Measurements from ENCODE around the gene DMKN.

Gene DMKN

DNA sequence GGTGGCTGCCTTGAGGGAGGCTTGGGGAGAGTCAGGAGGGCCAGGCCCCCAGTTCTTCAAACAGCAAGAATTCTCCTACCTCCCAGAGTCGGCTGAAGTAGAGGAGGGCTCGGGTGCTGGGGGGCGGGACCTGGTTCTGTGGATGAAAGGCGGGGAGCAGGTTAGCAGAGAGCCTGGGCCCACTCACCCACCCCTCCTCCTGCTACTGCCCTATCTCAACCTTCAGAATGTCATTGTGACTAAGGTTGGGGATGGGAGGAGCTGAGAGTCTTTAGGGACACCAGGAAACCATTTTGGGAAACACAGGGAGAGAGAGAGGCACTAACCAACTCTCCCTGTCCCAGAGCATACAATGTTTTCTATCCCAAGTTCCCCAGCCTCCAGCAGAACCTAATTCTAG lies 10.7 kb downstream of the DMKN start:
- Histone ChIP-seq H3F3A (ENCODE audit: low read depth) (no peaks in the 10 kb centered on the region), H3K4me1 (ENCODE audit: insufficient read depth, low read length, poor library complexity, severe bottlenecking) (no peaks in the 10 kb centered on the region), H3K4me2 (ENCODE audit: low read depth, low read length, poor library complexity, severe bottlenecking) (no peak overlapping the region), H3K9me2 (replicated peaks; ENCODE audit: low read depth, low read length) (no peaks in the 10 kb centered on the region), H3K4me3 (ENCODE audit: low read length, poor library complexity, severe bottlenecking) (no peak overlapping the region), H3K9ac (ENCODE audit: low read depth, low read length, poor library complexity, severe bottlenecking) (no peak overlapping the region), H3K27me3 (ENCODE audit: insufficient read depth, low read length, poor library complexity, severe bottlenecking) (no peaks in the 10 kb centered on the region), H3K36me3 (ENCODE audit: insufficient read depth, low read length) (no peaks in the 10 kb centered on the region), H2AFZ (ENCODE audit: low read length) (no peak overlapping the region), H3K79me2 (ENCODE audit: insufficient read depth, low read length) (no peaks in the 10 kb centered on the region), H3K9me3 (ENCODE audit: insufficient read depth, low read depth, low read length) (no peaks in the 10 kb centered on the region), H4K20me1 (ENCODE audit: insufficient read depth, low read length, poor library complexity, severe bottlenecking) (no peaks in the 10 kb centered on the region)
- no peak for TF ChIP-seq CTCF (conservative IDR thresholded peaks at IDR 0.05; ENCODE audit: low read length)
- TF ChIP-seq EZH2phosphoT487 (IDR thresholded peaks at IDR 0.05; ENCODE audit: borderline replicate concordance) = no peak

GRCh38 chr19:35501684-35502083 lies 11.8 kb downstream of the DMKN start:
- Histone ChIP-seq H3K4me3 (ENCODE audit: low read length, poor library complexity, severe bottlenecking) (no peak overlapping the region), H2AFZ (ENCODE audit: low read length) (no peak overlapping the region), H3K27me3 (ENCODE audit: insufficient read depth, low read length, poor library complexity, severe bottlenecking) (no peaks in the 10 kb centered on the region), H3K36me3 (ENCODE audit: insufficient read depth, low read length) (no peaks in the 10 kb centered on the region), H3K4me2 (ENCODE audit: low read depth, low read length, poor library complexity, severe bottlenecking) (no peak overlapping the region), H4K20me1 (ENCODE audit: insufficient read depth, low read length, poor library complexity, severe bottlenecking) (no peaks in the 10 kb centered on the region), H3K9ac (ENCODE audit: low read depth, low read length, poor library complexity, severe bottlenecking) (no peak overlapping the region), H3K9me2 (replicated peaks; ENCODE audit: low read depth, low read length) (no peaks in the 10 kb centered on the region), H3F3A (ENCODE audit: low read depth) (no peaks in the 10 kb centered on the region), H3K4me1 (ENCODE audit: insufficient read depth, low read length, poor library complexity, severe bottlenecking) (no peaks in the 10 kb centered on the region), H3K9me3 (ENCODE audit: insufficient read depth, low read depth, low read length) (no peaks in the 10 kb centered on the region), H3K79me2 (ENCODE audit: insufficient read depth, low read length) (no peaks in the 10 kb centered on the region)
- TF ChIP-seq CTCF (conservative IDR thresholded peaks at IDR 0.05; ENCODE audit: low read length) (no peak), EZH2phosphoT487 (IDR thresholded peaks at IDR 0.05; ENCODE audit: borderline replicate concordance) (no peak)

DNA sequence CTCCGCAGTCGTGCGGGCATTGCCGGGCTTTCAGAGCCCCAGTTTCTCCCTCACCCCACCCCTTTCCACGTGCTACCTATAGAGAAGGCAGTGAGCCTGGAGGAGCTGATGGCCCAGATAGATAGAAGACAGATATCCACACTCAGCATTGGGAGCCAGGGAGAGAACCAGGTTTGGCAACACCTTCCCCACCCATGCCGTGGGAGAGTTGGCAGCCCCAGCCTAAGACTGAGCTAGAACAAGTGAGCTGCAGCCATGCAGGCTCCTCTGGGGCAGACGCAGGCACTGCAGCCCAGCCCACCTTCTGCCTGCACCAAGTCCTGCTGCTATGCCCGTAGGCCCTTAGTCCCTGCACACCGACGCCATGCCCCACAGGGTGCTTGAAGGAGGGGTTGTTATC lies 12.8 kb downstream of the DMKN start:
- Histone ChIP-seq H3K4me3 (ENCODE audit: low read length, poor library complexity, severe bottlenecking) (no peak overlapping the region), H3K9ac (ENCODE audit: low read depth, low read length, poor library complexity, severe bottlenecking) (no peak overlapping the region), H3K9me2 (replicated peaks; ENCODE audit: low read depth, low read length) (no peaks in the 10 kb centered on the region), H3F3A (ENCODE audit: low read depth) (no peaks in the 10 kb centered on the region), H3K36me3 (ENCODE audit: insufficient read depth, low read length) (no peaks in the 10 kb centered on the region), H3K79me2 (ENCODE audit: insufficient read depth, low read length) (no peaks in the 10 kb centered on the region), H3K9me3 (ENCODE audit: insufficient read depth, low read depth, low read length) (no peaks in the 10 kb centered on the region), H3K27me3 (ENCODE audit: insufficient read depth, low read length, poor library complexity, severe bottlenecking) (no peaks in the 10 kb centered on the region), H3K4me1 (ENCODE audit: insufficient read depth, low read length, poor library complexity, severe bottlenecking) (no peaks in the 10 kb centered on the region), H3K4me2 (ENCODE audit: low read depth, low read length, poor library complexity, severe bottlenecking) (no peak overlapping the region), H2AFZ (ENCODE audit: low read length) (no peak overlapping the region), H4K20me1 (ENCODE audit: insufficient read depth, low read length, poor library complexity, severe bottlenecking) (no peaks in the 10 kb centered on the region)
- no peak for TF ChIP-seq CTCF (conservative IDR thresholded peaks at IDR 0.05; ENCODE audit: low read length)
- TF ChIP-seq EZH2phosphoT487 (IDR thresholded peaks at IDR 0.05; ENCODE audit: borderline replicate concordance) = no peak
